NCI-H510A (cell line): Measurements from ENCODE around the gene ABCC6.
A peak's percentile ranks its signal among the peaks of the same experiment; 100 is the strongest.
"Not testable (repeated sequence)": the region's sequence is repeated elsewhere in the genome, so short reads cannot be mapped to it uniquely, and the experiment has no call there.

ENCODE experiments used
- DNase-seq: peaks from one replicate; lab custom pipeline; 2025; lab: John Stamatoyannopoulos, UW

Gene ABCC6

GRCh38 chr16:16112450-16113053 lies 110.7 kb downstream of the ABCC6 start:
- no peak for DNase-seq

GRCh38 chr16:16111639-16112038 lies 111.7 kb downstream of the ABCC6 start:
- no peak for DNase-seq

- no peak for DNase-seq
Measured at GRCh38 chr16:16110111-16110490, 113.2 kb downstream of the ABCC6 start.

- DNase-seq, result no peak
Measured at GRCh38 chr16:16109453-16110110, 113.7 kb downstream of the ABCC6 start.

GRCh38 chr16:16108759-16109158 lies 114.5 kb downstream of the ABCC6 start:
- no peak for DNase-seq

- no peak for DNase-seq
Measured at GRCh38 chr16:16107839-16108238, 115.5 kb downstream of the ABCC6 start.

GRCh38 chr16:16106466-16106865 lies 116.8 kb downstream of the ABCC6 start:
- no peak for DNase-seq

- no peak for DNase-seq
Measured at GRCh38 chr16:16105646-16106045, 117.6 kb downstream of the ABCC6 start.

- not testable (repeated sequence) for DNase-seq
Measured at GRCh38 chr16:16104804-16105141, 118.5 kb downstream of the ABCC6 start.

- DNase-seq, result not testable (repeated sequence)
Measured at GRCh38 chr16:16104132-16104803, 119.0 kb downstream of the ABCC6 start.

GRCh38 chr16:16102738-16103137 lies 120.6 kb downstream of the ABCC6 start:
- DNase-seq, result no peak

GRCh38 chr16:16101585-16101984 lies 121.7 kb downstream of the ABCC6 start:
- peak; percentile 26 for DNase-seq

- no peak for DNase-seq
Measured at GRCh38 chr16:16100631-16101030, 122.7 kb downstream of the ABCC6 start.

GRCh38 chr16:16099320-16099719 lies 124.0 kb downstream of the ABCC6 start:
- no peak for DNase-seq
